Measurements from ENCODE around the gene SSUH2. TPM values are rescaled to one million over a fixed set of nuclear protein-coding genes. Genes with fewer than 3 reads are reported as not detected.

The SSUH2 gene
- total and polyA plus RNA-seq, 7 experiments from 2014 or later, result not detected

GRCh38 chr3:8571256-8571655 is 73.3 kb downstream of the SSUH2 start:
- Histone ChIP-seq H3K27me3 (ENCODE audit: control insufficient read depth in 2 of 2, insufficient read depth in 2 of 2, low read length in 2 of 2) (no peaks in the 10 kb centered on the region), H3K9me3 (ENCODE audit: control insufficient read depth in 2 of 3, low read length in 3 of 3) (no peaks in the 10 kb centered on the region), H3K27ac (ENCODE audit: low read depth, low read length) (no peak overlapping the region), H3K36me3 (ENCODE audit: control insufficient read depth in 2 of 3, insufficient read depth in 3 of 3, low read length in 3 of 3) (no peaks in the 10 kb centered on the region), H3K4me1 (ENCODE audit: control insufficient read depth in 2 of 2, insufficient read depth in 2 of 2, low read length in 2 of 2) (no peaks in the 10 kb centered on the region), H3K4me3 (ENCODE audit: low read length) (no peak overlapping the region)
- ChIA-PET POLR2A (no interaction called here), CTCF (no interaction called here)
- Mint-ChIP-seq H3K27me3 (peaks cover 0 to 8% (median 0%) of the 10 kb centered on the region in 5 donors), H3K4me3 (peak overlapping the region in 3 of 10 donors; percentile 30 to 37 (median 35)), H3K27ac (no peak overlapping the region), H3K9me3 (peaks cover 0 to 3% (median 0%) of the 10 kb centered on the region in 11 donors), H3K4me1 (peaks cover 10 to 16% (median 11%) of the 10 kb centered on the region in 7 donors), H3K36me3 (no peaks in the 10 kb centered on the region)
- intact Hi-C loops (cut with micrococcal nuclease), result no loop called here
- no peak for DNase-seq
- no peak for ATAC-seq

Other genes starting within 250 kb of the SSUH2 start
- under 1 TPM in 1 of 5 experiments, not detected in 4; 0.56 TPM for gene LMCD1, start 143.0 kb downstream of the SSUH2 start, total RNA-seq
- gene LMCD1, start 143.0 kb downstream of the SSUH2 start, polyA plus RNA-seq, result not detected
- gene CAV3, start 89.0 kb upstream of the SSUH2 start, total RNA-seq, result not detected
- gene CAV3, start 89.0 kb upstream of the SSUH2 start, polyA plus RNA-seq, result not detected
- 1 to 10 TPM in 1 of 5 experiments, under 1 TPM in 4; 0.05 to 1.3 (median 0.22) TPM for gene OXTR, start 124.8 kb upstream of the SSUH2 start, total RNA-seq
- gene OXTR, start 124.8 kb upstream of the SSUH2 start, polyA plus RNA-seq, result not detected